NCI-H446 (cell line): ENCODE results near the gene KCNF1.

Experiments
- DNase-seq, 2 experiments: peaks; one replicate each; lab custom pipeline; 2025; lab: John Stamatoyannopoulos, UW

The KCNF1 gene

GRCh38 chr2:10919410-10919770, 7.7 kb downstream of the KCNF1 start:
- no peak for DNase-seq

GRCh38 chr2:10919771-10920621, 8.3 kb downstream of the KCNF1 start:
- no peak for DNase-seq

GRCh38 chr2:10920764-10921388, 9.1 kb downstream of the KCNF1 start:
- no peak for DNase-seq

GRCh38 chr2:10921525-10921924, 9.8 kb downstream of the KCNF1 start:
- DNase-seq: no peak

GRCh38 chr2:10922307-10923007, 10.7 kb downstream of the KCNF1 start:
- DNase-seq: no peak

GRCh38 chr2:10923008-10923375, 11.3 kb downstream of the KCNF1 start:
- no peak for DNase-seq

GRCh38 chr2:10923965-10924364, 12.2 kb downstream of the KCNF1 start:
- no peak for DNase-seq

GRCh38 chr2:10924441-10924840, 12.7 kb downstream of the KCNF1 start:
- no peak for DNase-seq

- no peak for DNase-seq
Measured at GRCh38 chr2:10924859-10925258, 13.1 kb downstream of the KCNF1 start.

- no peak for DNase-seq
Measured at GRCh38 chr2:10926191-10926820, 14.6 kb downstream of the KCNF1 start.

GRCh38 chr2:10930721-10931516, 19.2 kb downstream of the KCNF1 start:
- no peak for DNase-seq

- peak in 1 of 2 experiments; percentile 20 for DNase-seq
Measured at GRCh38 chr2:10931710-10932255, 20.0 kb downstream of the KCNF1 start.

- DNase-seq: no peak
Measured at GRCh38 chr2:10932345-10933151, 20.8 kb downstream of the KCNF1 start.

- no peak for DNase-seq
Measured at GRCh38 chr2:10933700-10934225, 22.0 kb downstream of the KCNF1 start.

GRCh38 chr2:10934308-10934978, 22.7 kb downstream of the KCNF1 start:
- DNase-seq: no peak

GRCh38 chr2:10934979-10935350, 23.2 kb downstream of the KCNF1 start:
- DNase-seq: no peak

- DNase-seq: no peak
Measured at GRCh38 chr2:10935366-10935918, 23.7 kb downstream of the KCNF1 start.

GRCh38 chr2:10935953-10936942, 24.5 kb downstream of the KCNF1 start:
- DNase-seq: no peak
